Lung (tissue), 16 donors: ENCODE measurements around the gene GRIPAP1. TPM values are rescaled to one million over a fixed set of nuclear protein-coding genes. Genes with fewer than 3 reads are reported as not detected.

ENCODE experiments used
- ATAC-seq: fragments of 200-7000 bp; cut with Tn5 transposase; one replicate; pipeline ENCODE4 v1.9.1; 2020; ENCODE audit warnings: moderate number of reproducible peaks; ENCODE audit not compliant: insufficient read depth, low FRiP score
- DNase-seq, 3 donors: peaks; one replicate each; pipeline ENCODE4 v3.0.0-alpha.2; 2013 to 2017
- H3K27ac ChIP-seq, 2 donors: one replicate each; pipeline ENCODE4 v1.5.1; 2013; ENCODE audit warnings: mild to moderate bottlenecking in 2 of 2, moderate library complexity in 2 of 2, control low read depth in 1 of 2, inconsistent platforms in 1 of 2, low read depth in 1 of 2, low read length in 1 of 2
- H3K27me3 ChIP-seq, 3 donors: one replicate each; pipeline ENCODE4 v1.5.1; 2013; ENCODE audit warnings: low read length in 2 of 3; ENCODE audit not compliant: control insufficient read depth in 3 of 3, insufficient read depth in 3 of 3
- H3K36me3 ChIP-seq, 4 donors: one replicate each; pipeline ENCODE4 v1.5.1; 2013; ENCODE audit warnings: low read length in 4 of 4, mild to moderate bottlenecking in 1 of 4, moderate library complexity in 1 of 4; ENCODE audit not compliant: control insufficient read depth in 4 of 4, insufficient read depth in 4 of 4
- H3K4me1 ChIP-seq, 5 donors: one replicate each; pipeline ENCODE4 v1.5.1; 2013; ENCODE audit warnings: low read length in 5 of 5, mild to moderate bottlenecking in 2 of 5, moderate library complexity in 1 of 5; ENCODE audit not compliant: control insufficient read depth in 5 of 5, insufficient read depth in 5 of 5
- H3K4me3 ChIP-seq: one replicate; pipeline ENCODE4 v1.5.1; 2013; ENCODE audit warnings: mild to moderate bottlenecking, control low read depth, moderate library complexity
- H3K9ac ChIP-seq, 2 donors: one replicate each; pipeline ENCODE4 v1.5.1; 2013; ENCODE audit warnings: low read length in 2 of 2, control low read depth in 1 of 2; ENCODE audit not compliant: insufficient read depth in 1 of 2
- H3K9me3 ChIP-seq, 4 donors: one replicate each; pipeline ENCODE4 v1.5.1; 2013; ENCODE audit warnings: low read length in 3 of 4, mild to moderate bottlenecking in 1 of 4, moderate library complexity in 1 of 4; ENCODE audit not compliant: control insufficient read depth in 4 of 4, insufficient read depth in 3 of 4
- CTCF ChIP-seq: IDR thresholded peaks from 2 replicates; pipeline ENCODE4 v1.5.1; 2012; ENCODE audit warnings: mild to moderate bottlenecking; ENCODE audit errors: control extremely low read depth, extremely low read depth
- WGBS, 2 donors: extraction: QIAGEN DNeasy Blood & Tissue Kit; methylation state at CpG; one replicate each; pipeline ENCODE4 v1.1.7; 2013; 5-methylcytosine and 5-hydroxymethylcytosine counted together
- long read RNA-seq, 5 donors: transcript quantifications; one replicate each; lab custom pipeline, GENCODE V29; 2026
- polyA plus RNA-seq, 2 donors: library from polyadenylated mRNA; stranded (reverse); fragments of 200-250 nt; gene quantifications; one replicate each; pipeline ENCODE4 v1.2.1, GENCODE V29; 2013
- total RNA-seq, 2 donors: library from RNA; depleted of rRNA in 1 of 2; stranded (reverse); fragments of >200 nt in 1 of 2; gene quantifications; one replicate each; pipeline ENCODE4 v1.2.1, GENCODE V29; 2014 to 2021
- donor health status: control.
- donor health status: control.
- donor health status: Bipolar disorder and iron deficiency.
- donor health status: healthy.
- donor health status: DM: yes; HTN: yes; CAD: no.

GRIPAP1 gene
- total RNA-seq (10 to 100 TPM; 29.2 to 48.9 TPM), polyA plus RNA-seq (10 to 100 TPM; 30.3 to 38.1 TPM)
- long read RNA-seq, donor 1 = 0 reads
- long read RNA-seq, donor 2, partial matches to known transcripts = 11 of 11 reads
- long read RNA-seq, donor 2, other reads (novel, unspliced or antisense) = 0 of 11 reads
- long read RNA-seq, donor 3, partial matches to known transcripts = 7 of 7 reads
- long read RNA-seq, donor 3, other reads (novel, unspliced or antisense) = 0 of 7 reads
- long read RNA-seq, donor 4 = 0 reads
- long read RNA-seq, donor 5, partial matches to known transcripts = 5 of 6 reads
- long read RNA-seq, donor 5, other reads (novel, unspliced or antisense) = 0 of 6 reads

DNA sequence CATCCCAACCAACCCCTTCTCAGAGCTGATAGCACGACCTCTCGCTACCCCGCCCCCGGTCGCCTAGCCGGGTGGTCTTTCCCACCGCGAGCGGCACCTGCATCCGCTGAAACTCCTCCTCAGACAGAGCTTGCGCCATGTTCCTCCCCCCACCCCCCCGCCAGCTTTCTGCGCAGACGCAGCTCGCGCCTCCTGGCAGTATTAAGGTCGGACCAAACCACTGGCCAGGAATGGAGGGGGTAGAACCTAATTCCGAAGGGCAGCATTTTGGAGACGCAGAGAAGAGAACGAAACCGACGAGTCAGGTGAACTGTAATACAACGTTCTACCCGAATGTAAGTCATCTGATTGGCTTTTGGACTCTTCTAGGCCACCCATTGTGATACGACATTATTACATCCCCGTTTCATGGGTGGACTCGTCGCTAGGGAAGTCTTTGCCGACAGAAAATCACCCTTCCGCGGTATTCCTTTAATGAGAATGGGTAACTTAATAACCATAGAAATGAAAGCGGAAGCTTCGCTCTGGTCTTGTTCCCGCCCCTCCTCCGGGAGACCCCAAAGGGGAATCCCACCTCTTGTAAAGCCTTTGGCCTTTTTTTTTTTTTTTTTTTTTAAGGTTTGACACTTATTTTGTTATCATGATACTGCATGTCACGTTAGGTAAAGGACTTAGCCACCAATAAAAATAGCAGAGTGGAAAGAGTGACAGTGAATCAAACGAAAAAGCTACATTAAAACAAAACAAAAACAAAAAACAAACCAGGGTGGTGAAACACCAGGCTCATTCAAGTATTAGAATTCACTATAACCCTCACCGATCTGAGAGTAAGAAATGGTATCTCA is at the start of gene GRIPAP1:
GRIPAP1 (minus strand) TSS at position 174 of the 845 bp plus-strand sequence; CDS start at position 139, 35 bp downstream.
- peak; percentile 84 to 95 (median 94) for DNase-seq
- Histone ChIP-seq H3K36me3 (peaks cover 0 to 9% (median 3%) of the 10 kb centered on the region in 4 donors), H3K4me1 (peaks cover 0 to 4% (median 0%) of the 10 kb centered on the region in 5 donors), H3K27me3 (no peaks in the 10 kb centered on the region), H3K4me3 (peak within 1 kb of the TSS; percentile 56), H3K9me3 (peaks cover 0 to 5% (median under 1%) of the 10 kb centered on the region in 4 donors), H3K27ac (peak within 1 kb of the TSS; percentile 74 to 87), H3K9ac (peak within 1 kb of the TSS; percentile 52 to 95)
- WGBS, 2 donors = 1 to 30% methylated on average over 32 to 38 of the region's 38 CpGs
- peak; percentile 87 for ATAC-seq
- no peak for TF ChIP-seq CTCF

- Histone ChIP-seq H3K36me3 (peaks cover 0 to 6% (median 5%) of the 10 kb centered on the region in 4 donors), H3K4me3 (no peak overlapping the region), H3K27me3 (no peaks in the 10 kb centered on the region), H3K27ac (peak overlapping the region; percentile 61 to 74), H3K9me3 (peaks cover 0 to 4% (median 0%) of the 10 kb centered on the region in 4 donors), H3K4me1 (peaks cover 0 to 25% (median 7%) of the 10 kb centered on the region in 5 donors), H3K9ac (no peak overlapping the region)
- no peak for DNase-seq
- WGBS, 2 donors = 14 to 42% methylated on average over 12 to 13 of the region's 13 CpGs
- no peak for ATAC-seq
- no peak for TF ChIP-seq CTCF
Measured at GRCh38 chrX:49043987-49044281, 41.9 kb upstream of the GRIPAP1 start.

- Histone ChIP-seq H3K36me3 (peaks cover 0 to 9% (median 8%) of the 10 kb centered on the region in 4 donors), H3K27ac (peak within 1 kb of the TSS; percentile 95 to 99), H3K4me1 (peaks cover 0 to 27% (median 7%) of the 10 kb centered on the region in 5 donors), H3K9ac (peak within 1 kb of the TSS; percentile 73 to 86), H3K4me3 (peak within 1 kb of the TSS; percentile 51), H3K27me3 (no peaks in the 10 kb centered on the region), H3K9me3 (peaks cover 0 to 4% (median 0%) of the 10 kb centered on the region in 4 donors)
- DNase-seq = peak; percentile 99
- ATAC-seq = peak; percentile 88
- WGBS, 2 donors = 1 to 35% methylated on average over 47 to 67 of the region's 67 CpGs
- TF ChIP-seq CTCF = peak; percentile 47
Measured at GRCh38 chrX:49043220-49043986, 41.3 kb upstream of the GRIPAP1 start, which contains the start of gene TFE3. TSS of gene TFE3 (minus strand) at chrX:49043357. CDS start at chrX:49043226, 131 bp downstream.
